GM08714 (cell line): Measurements from ENCODE around the gene PTEN.

Experiments
- H3K4me3 ChIP-seq: fragments of 200-500 bp; sonication (Bioruptor generic); 2 replicates; pipeline ENCODE4 v1.5.1; 2014; ENCODE audit warnings: mild to moderate bottlenecking, low read length, inconsistent platforms
- ZNF274 ChIP-seq: IDR thresholded peaks from 2 replicates; pipeline ENCODE4 v1.6.1; 2012; ENCODE audit warnings: mild to moderate bottlenecking, low read depth, low read length

PTEN gene

GRCh38 chr10:87915989-87916388 lies 52.6 kb downstream of the PTEN start:
- H3K4me3 ChIP-seq, result no peak overlapping the region
- no peak for TF ChIP-seq ZNF274

- TF ChIP-seq ZNF274, result no peak
- no peak overlapping the region for H3K4me3 ChIP-seq
These were observed 53.1 kb downstream of the PTEN start for GRCh38 chr10:87916515-87916914.

- TF ChIP-seq ZNF274, result no peak
- H3K4me3 ChIP-seq, result no peak overlapping the region
These were observed 54.9 kb downstream of the PTEN start for GRCh38 chr10:87918254-87918859.

- H3K4me3 ChIP-seq, result no peak overlapping the region
- no peak for TF ChIP-seq ZNF274
These were observed 57.1 kb downstream of the PTEN start for GRCh38 chr10:87920538-87920937.

- H3K4me3 ChIP-seq, result no peak overlapping the region
- TF ChIP-seq ZNF274, result no peak
These were observed 58.7 kb downstream of the PTEN start for GRCh38 chr10:87921931-87922688.

- H3K4me3 ChIP-seq, result no peak overlapping the region
- no peak for TF ChIP-seq ZNF274
These were observed 59.8 kb downstream of the PTEN start for GRCh38 chr10:87923233-87923632.

- H3K4me3 ChIP-seq, result no peak overlapping the region
- no peak for TF ChIP-seq ZNF274
These were observed 62.1 kb downstream of the PTEN start for GRCh38 chr10:87925570-87925969.

- no peak for TF ChIP-seq ZNF274
- no peak overlapping the region for H3K4me3 ChIP-seq
These were observed 63.7 kb downstream of the PTEN start for GRCh38 chr10:87927091-87927490.

GRCh38 chr10:87928996-87929395 lies 65.6 kb downstream of the PTEN start:
- no peak overlapping the region for H3K4me3 ChIP-seq
- no peak for TF ChIP-seq ZNF274

GRCh38 chr10:87930141-87930540 lies 66.7 kb downstream of the PTEN start:
- no peak for TF ChIP-seq ZNF274
- H3K4me3 ChIP-seq, result no peak overlapping the region

GRCh38 chr10:87930934-87931835 lies 67.8 kb downstream of the PTEN start:
- H3K4me3 ChIP-seq, result no peak overlapping the region
- no peak for TF ChIP-seq ZNF274

GRCh38 chr10:87931836-87932230 lies 68.4 kb downstream of the PTEN start:
- no peak for TF ChIP-seq ZNF274
- no peak overlapping the region; the same call in 1 of the 2 replicates for H3K4me3 ChIP-seq

GRCh38 chr10:87935290-87936141 lies 72.1 kb downstream of the PTEN start:
- H3K4me3 ChIP-seq, result no peak overlapping the region
- no peak for TF ChIP-seq ZNF274

- TF ChIP-seq ZNF274, result no peak
- no peak overlapping the region for H3K4me3 ChIP-seq
These were observed 76.8 kb downstream of the PTEN start for GRCh38 chr10:87940210-87940609.
